NCI-H1105 treated with DMSO at 0.1 percent for 48 hours (cell line): ENCODE measurements around the gene KLHL2.
"Not testable (repeated sequence)": the region's sequence is repeated elsewhere in the genome, so short reads cannot be mapped to it uniquely, and the experiment has no call there.

ENCODE experiments used
- DNase-seq: peaks from one replicate; lab custom pipeline; 2025; lab: John Stamatoyannopoulos, UW

KLHL2 gene

DNA sequence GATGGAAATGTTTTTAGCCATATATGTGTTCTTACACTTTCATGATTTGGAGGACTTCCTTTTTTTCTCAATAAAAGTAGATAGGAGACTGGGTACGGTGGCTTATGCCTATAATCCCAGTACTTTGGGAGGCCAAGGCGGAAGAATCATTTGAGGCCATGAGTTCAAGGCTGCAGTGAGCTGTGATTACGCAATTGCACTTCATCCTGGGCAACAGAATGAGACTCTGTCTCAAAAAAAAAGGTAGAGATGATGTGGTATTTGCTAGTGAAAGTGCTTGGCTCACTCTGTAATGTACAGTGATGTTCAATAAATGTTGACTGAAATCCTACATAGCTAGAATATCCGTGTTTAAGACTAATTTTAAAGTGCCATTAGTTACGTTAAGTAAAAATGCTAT is 27.4 kb downstream of the KLHL2 start:
- DNase-seq, result no peak

DNA sequence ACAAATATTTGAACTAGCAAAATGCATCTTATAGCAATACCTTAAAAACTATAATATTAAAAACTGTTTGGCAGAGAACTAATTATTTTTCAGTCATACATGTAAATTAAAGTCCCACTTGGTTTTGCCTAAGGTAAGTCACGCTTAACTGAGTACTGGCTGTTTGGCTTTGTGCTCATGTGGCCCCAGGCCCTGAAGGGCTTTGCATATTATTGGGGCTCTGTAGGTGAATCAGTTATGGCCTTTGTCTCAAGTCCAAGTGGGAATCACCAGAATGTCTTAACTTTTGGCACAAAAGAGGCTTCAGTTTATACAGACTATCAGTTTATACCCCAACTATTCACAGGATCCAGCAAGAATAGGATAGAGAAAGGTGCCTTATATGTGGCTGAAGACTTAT is 29.5 kb downstream of the KLHL2 start:
- DNase-seq, result not testable (repeated sequence)

DNA sequence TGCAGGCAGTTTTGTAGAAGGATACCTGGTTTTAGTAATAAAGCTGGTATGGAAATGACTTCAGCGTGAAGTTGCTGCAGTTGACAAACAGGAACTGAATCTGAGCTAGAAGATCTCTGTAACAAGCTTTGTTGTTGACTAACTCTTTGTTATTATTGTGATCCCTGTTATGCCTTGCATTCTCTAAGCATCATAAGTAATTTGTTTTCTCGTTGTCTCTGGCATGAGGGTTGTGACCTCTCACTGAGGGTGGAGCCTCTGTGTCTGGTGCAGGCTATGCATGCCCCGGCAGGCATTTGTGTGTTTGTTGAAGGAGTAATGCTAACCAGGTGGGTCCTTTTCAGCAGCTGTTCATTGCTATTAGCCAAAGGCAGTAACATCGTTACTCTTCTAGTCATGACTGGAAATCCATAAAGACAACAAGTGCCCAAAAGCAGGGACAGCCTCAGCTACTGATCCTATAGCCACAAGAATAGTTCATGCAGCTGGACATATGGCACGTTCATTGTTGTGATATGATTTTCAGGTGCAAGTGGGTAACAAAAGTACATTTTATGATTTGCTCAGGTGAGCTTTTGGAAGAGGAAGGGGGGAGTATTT is 30.8 kb downstream of the KLHL2 start:
- peak; percentile 77 for DNase-seq

DNA sequence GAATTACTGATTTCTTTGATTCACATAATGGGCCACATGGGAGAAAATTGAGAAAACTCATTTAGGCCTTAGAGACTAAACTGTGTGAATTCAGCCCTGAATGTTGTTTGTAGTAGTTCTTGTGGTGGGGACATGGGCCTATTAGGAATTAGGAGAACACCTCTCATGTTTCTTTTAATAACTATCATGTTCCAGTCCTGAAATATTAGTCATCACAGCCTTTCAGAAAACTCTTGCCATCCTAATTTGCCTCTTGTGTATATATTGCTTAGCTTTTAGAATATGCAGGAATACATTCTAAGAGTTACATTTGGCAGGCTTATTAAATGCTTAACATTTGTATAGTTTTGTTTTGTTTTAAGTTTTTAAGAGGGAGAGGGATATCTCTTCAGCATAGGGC is 33.4 kb downstream of the KLHL2 start:
- not testable (repeated sequence) for DNase-seq

DNA sequence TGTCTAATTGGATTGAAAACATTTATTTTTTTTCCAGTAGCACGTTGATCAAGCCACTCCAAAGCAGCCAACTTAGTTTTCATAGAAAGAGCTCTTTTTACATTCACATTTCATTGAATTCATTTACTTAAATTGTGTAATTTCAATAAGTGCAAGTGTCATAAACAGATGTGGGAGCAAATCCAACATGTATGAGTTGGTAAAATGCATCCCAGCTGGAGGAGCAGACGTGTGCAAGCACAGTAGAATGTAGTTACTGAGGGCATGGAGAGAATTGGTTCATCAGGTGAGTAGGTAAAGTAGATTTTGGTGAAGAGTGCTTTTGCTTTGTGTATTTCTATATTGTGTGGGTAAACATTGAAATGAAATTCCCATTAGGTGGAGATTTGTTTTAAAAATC is 36.8 kb downstream of the KLHL2 start:
- not testable (repeated sequence) for DNase-seq

DNA sequence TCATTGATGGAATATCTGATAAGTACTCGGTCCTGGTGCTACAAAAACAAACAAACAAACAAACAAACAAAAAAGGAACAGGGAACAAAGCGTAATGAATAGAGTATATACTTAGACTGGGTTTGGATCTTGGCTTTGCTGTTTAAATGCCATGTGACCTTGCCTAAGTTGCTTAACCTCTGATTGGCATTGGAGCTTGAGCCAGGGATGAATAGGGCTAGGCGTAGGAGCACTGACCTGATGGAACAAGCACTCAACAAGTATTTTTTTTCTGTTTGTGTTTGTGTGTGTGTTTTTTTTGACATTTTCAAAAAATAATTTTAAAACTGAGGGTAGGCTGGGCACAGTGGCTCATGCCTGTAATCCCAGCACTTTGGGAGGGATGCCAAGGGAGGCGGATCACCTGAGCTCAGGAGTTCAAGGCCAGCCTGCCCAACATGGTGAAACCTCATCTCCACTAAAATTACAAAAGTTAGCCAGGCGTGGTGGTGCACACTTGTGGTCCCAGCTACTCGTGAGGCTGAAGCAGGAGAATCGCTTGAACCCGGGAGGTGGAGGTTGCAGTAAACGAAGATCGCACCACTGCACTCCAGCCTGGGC is 37.3 kb downstream of the KLHL2 start:
- not testable (repeated sequence) for DNase-seq

DNA sequence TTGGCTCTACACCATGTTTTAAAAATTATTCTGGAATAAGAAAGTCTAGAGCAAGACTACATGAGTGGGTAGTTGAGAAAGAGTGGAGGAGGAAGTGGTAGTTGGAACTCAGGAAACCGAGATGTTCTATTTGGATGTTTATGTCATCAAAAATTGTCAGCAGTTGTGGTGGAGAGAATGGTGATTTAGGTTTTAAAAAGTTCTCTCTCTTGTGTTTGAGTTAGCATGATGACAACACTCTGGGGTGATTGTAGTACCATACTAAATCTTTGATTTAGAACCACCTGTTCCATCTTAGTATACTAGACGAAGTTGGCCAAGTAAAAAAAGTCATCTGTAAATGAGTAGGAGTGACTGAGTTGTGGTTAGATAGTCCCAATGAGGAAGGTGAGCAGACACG is 40.7 kb downstream of the KLHL2 start:
- DNase-seq, result no peak

DNA sequence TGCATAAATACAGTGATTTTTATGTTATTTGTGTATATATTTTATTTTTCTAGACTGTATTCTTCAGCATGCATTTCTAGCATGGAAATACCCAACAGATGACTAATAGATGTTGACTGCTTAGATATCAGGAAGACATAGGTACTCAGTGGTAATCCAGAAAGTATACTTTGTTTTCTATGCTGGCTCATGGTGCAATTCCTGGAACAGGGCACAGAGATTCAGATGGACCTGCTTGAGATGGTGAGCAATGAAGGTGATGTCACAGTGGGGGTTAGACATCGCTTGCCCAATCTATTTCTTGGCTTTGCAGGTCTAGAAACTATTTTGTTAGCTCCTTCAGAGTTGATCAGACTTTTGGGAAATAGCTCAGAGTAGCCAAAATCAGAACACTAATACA is 41.5 kb downstream of the KLHL2 start:
- not testable (repeated sequence) for DNase-seq

DNA sequence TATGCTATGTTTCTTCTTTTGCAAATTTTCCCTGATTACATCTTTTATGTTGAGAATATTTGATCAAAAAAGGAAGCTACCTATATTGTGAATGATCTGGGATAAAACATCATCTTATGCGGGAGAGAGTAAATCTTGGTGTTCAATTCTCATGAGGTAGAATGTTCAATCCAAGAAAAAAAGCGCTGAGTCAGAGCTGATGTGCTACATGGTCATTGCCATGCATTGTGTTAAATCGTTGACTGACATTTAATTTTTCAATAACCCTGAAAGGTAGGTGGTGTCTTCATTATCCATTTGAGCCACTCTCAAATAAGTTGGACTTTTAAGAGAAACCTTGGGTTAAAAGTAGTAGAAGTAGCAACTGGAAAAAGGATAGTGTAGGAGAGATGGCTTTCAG is 47.4 kb downstream of the KLHL2 start:
- DNase-seq, result not testable (repeated sequence)

DNA sequence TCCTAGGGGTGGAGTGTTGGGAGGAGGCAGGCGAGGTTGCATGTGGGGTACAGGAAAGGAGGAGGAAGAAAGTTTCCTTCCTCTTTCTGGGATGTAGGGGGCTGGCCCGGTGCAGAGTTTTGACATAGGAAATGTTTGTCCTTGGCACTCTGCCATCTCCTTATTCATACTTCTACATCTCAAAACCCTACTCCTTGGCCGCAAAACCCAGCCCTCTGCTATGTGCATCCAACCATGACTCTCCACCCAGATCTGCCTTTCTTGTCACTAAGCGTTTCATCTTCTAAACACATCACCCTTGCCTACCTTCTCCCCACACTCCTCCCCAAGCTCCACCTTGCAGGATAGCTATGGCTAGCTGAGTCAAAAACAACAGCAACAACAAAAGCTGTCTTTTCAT is 48.1 kb downstream of the KLHL2 start:
- not testable (repeated sequence) for DNase-seq

DNA sequence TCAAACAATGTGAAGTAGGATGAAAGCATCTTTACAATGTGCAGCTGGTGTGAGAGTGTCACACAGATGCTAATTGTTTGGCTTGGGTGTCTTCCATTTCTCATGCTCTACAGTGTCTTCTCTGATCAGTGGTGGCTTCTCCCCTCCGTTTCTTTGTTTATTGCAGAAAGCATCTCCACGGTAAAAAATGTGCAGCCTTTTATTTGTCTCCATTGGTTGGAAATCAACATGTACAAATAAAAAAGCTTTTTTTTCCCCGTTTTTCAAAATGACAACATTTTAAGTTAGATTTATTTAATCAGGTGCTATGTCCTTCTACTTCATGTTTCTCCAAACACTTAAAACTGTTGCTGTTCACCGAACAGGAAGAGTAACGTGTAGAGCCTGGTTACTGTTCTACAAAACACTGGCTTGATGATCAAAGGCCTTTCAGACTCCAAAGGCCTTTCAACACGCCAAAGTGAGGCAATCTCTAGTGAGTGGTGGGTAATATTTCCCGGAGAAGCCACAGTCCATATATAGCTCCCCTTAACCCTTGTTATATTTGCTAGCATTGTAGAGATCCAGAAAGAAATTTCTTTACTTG is 48.8 kb downstream of the KLHL2 start:
- DNase-seq, result not testable (repeated sequence)

DNA sequence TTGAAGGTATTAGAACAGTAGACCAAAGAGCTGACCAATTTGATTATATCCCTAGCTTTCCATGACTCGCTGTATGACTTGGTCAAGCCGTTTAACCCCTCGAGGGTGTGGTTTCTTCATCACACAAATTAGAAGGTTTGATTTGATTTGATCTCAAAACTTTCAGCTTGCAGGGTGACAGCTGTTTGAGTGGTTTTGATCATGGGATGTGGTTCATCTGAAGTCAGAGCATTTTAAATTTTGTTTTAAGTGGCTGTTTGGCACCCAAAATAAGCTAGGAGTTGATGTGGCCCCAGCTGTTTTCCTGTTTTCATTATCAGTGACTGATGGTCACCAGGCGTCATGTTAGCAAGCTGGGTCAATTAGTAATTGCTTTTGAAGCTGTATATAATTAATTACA is 52.4 kb downstream of the KLHL2 start:
- not testable (repeated sequence) for DNase-seq

DNA sequence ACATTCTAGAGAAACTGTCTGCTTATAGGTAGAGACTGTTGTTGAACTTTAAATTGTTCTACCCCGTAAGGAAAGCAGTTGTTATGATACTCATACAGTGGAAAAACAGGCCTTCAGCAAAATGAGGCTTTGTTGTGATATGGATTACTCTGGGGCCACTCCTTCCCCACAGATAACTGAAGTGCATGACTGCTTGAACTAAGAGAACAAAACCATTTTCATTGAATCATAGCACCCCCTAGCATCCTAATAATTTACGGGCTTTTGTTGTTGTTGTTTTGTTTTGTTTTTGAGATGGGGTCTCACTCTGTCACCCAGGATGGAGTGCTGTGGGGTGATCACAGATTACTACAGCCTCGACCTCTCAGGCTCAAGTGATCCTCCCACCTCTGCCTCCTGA is 54.9 kb downstream of the KLHL2 start:
- DNase-seq, result not testable (repeated sequence)

DNA sequence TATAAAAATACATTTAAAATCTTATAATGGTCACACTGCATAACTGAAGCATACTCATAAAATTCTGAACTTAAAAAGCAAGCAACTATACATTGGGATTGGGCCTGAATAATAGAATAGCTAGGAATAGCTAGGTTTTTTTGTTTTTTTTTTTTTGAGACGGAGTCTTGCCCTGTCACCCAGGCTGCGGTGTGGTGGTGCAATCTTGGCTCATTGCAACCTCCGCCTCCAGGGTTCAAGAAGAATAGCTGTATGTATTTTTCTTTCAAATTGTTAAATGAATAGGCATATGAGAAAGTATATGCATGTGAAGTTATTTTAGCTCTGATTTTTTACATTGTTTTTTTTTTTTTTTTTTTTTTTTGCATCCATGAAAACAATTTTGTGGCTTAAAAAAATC is 56.1 kb downstream of the KLHL2 start:
- not testable (repeated sequence) for DNase-seq

DNA sequence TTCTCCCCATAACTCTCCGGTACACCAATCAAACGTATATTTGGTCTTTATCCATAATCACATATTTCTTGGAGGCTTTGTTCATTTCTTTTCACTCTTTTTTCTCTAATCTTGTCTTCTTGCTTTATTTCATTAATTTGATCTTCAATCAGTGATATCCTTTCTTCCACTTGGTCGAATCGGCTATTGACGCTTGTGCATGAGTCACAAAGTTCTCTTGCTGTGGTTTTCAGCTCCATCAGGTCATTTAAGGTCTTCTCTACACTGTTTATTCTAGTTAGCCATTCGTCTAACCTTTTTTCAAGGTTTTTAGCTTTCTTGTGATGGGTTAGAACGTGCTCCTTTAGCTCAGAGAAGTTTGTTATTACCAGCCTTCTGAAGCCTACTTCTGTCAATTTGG is 62.6 kb downstream of the KLHL2 start:
- not testable (repeated sequence) for DNase-seq

DNA sequence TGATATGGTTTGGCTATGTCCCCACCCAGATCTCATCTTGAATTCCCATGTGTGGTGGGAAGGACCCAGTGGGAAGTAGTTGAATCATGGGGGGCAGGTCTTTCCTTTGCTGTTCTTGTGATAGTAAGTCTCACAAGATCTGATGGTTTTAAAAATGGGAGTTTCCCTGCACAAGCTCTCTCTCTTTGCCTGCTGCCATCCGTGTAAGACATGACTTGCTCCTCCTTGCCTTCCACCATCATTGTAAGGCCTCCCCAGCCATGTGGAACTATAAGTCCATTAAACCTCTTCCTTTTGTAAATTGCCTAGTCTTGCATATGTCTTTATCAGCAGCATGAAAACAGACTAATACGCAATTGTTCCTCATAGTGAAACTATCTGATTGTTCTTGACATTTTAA is 66.1 kb downstream of the KLHL2 start:
- DNase-seq, result not testable (repeated sequence)

DNA sequence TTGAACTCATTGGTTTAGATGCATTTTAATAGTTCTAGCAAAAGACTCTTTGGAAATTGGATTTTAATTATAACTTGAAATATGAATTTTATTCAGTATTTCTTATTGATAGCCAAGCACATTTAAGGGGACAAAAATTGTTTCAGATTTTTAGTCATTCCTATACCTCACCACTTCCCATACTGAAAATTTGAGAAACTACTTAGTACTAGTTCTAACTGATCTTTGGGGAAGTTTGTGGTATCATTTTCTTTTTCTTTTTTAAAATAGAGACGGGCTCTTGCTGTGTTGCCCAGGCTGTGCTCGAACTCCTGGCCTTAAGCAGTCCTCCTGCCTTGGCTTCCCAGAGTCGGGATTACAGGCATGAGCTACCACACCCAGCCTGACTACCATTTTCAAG is 68.0 kb downstream of the KLHL2 start:
- not testable (repeated sequence) for DNase-seq

DNA sequence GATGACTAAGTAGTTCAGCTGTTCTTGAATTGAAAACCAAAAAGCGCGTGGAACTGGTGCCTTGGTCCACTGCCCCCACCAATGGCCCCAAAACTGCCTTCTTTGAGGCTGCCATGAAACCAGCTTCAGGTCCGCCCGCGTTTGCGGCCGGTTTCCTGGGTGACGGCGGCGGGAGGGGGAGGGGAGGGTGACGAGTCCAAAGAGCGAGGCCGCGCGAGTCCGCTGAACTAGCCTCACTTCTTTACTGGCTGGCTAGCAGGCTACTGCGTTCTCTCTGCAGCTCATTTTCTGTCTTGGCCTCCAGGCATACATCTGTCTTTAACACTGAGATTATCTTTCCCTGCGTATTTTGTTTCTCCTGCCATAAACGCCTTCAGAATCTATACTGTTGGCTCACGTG is 72.2 kb downstream of the KLHL2 start:
- not testable (repeated sequence) for DNase-seq

DNA sequence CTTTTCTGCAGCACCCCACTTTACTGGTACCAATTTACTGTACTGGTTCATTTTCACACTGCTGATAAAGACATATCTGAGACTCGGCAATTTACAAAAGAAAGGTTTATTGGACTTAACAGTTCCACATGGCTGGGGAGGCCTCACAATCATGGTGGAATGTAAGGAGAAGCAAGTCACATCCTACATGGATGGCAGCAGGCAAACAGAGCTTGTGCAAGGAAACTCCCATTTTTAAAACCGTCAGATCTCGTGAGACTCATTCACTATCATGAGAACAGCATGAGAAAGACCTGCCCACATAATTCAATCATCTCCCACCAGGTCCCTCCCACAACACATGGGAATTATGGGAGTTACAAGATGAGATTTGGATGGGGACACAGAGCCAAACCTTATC is 77.3 kb downstream of the KLHL2 start:
- not testable (repeated sequence) for DNase-seq

DNA sequence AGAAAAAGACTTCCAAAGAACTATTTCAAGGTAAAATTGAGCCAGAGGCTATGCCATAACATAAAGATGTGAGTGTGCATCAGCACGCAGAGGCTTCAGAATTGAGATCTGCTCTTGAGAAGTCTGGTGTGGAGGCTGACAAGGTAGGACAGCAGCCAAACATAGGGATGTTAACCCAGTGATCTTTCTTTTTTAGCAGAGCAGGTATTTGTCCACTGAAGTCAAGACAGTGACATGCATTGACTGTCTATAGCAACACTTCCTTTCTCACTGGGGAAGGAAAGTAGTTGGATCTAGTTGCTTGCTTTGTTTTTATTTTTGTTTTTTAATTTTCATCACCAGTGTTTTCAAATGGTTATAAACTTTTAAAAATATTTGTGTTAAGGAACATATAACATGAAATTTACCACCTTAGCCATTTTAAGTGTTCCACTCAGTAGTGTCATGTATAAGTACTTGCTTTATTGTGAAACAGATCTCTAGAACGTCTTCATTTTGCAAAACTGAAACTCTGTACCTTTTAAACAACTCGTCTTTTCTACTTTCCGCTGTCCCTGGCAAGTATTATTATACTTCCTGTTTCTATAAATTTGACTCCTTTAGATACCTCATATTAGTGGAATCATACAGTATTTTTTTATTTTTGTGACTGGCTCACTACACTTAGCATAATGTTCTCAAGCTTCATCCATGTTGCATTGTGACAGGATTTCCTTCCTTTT is 79.4 kb downstream of the KLHL2 start:
- not testable (repeated sequence) for DNase-seq

DNA sequence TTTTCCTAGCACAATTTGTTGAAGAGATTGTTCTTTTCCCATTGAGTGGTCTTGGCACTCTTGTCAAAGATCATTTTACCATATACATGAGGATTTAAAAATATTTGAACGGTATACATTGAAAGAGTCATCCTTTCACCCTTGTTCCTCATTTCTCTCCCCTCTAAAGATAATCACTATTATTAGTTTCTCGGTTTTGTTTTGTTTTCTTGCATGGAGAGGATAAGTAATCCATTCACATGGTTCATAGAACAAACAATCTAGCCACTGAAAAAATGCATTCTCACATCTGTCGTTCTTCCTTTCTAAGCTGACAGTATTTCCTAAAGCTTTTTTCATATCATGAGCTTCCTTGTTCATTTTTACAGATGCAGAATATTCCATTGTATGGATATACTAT is 80.9 kb downstream of the KLHL2 start:
- DNase-seq, result no peak

DNA sequence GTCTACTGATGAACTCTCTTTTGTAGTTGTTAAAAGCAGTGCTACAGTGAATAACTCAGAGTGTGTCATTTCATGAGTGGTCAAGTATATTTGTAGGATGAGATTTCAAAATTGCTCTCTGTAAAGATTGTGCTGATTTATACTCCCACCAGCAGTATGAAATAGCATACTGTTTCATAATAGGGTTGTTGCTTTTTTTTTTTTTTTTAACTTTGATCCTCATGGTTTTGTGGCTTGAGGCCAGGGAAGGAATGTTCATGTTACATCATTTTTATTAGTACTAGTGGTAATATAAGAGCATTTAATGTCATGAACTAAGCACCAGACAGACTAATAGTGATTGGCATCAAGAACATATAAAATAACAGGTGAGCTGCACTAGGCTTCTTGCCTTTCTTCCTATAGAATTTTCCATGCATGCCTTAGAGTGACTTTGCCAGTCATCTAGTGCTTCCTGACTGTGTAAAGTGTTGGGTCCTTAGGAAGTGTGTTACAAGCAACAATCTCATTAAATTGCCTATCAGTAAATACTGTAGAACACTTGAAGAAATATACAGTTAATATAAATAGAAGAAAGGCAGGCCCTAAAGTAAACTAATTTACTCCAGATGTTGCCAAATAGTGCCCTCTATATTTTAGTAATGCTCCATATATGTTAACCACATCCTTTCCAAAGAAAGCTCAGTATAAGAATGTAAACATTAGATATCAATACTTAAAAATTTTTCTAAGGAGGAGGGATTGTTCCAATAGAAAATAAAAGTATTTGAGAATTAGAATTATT is 81.5 kb downstream of the KLHL2 start:
- DNase-seq, result no peak
